ENCODE results near the gene KRT1. TPM values are rescaled to one million over a fixed set of nuclear protein-coding genes. Genes with fewer than 3 reads are reported as not detected.

Gene KRT1
- total RNA-seq, 3 donors from 2014 or later (not counting 1 experiment from before 2014, with no cell fraction given), result 0.27 to 1.8 TPM; not detected in 1

DNA sequence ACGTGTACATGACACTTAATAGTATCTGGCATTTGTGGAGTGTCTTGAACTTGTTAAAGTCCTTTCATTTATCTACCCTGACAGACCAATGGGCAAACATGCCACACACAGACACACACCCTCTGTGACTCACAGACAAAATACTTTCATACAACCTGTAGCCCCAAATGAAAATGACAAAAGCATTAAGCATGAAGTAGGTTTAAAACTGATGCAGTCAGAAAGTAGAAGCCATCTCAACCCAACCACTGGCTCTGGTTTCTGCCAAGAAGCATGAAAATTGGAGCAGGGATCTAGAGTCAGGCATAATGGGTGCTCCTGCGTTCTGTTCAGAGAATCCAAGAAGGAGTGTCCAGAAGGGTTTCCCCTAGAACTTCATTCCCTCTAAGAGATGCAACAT is 46.2 kb upstream of the KRT1 start:
- WGBS (ENCODE audit: insufficient coverage), result 58% methylated on average over 2 of the region's 2 CpGs
- Mint-ChIP-seq H3K27me3 (ENCODE audit: low read depth in 2 of 2) (peaks cover 20 to 25% of the 10 kb centered on the region in 2 donors), H3K4me1 (peaks cover 0 to 7% of the 10 kb centered on the region in 2 donors), H3K4me3 (no peak overlapping the region), H3K27ac (no peak overlapping the region), H3K9me3 (no peaks in the 10 kb centered on the region), H3K36me3 (no peaks in the 10 kb centered on the region)
- Histone ChIP-seq H3K4me3 (ENCODE audit: low read length) (no peak overlapping the region), H3K27ac (ENCODE audit: low read length) (no peak overlapping the region), H3K27me3 (ENCODE audit: control insufficient read depth, insufficient read depth, low read length) (no peaks in the 10 kb centered on the region), H3K4me1 (ENCODE audit: control insufficient read depth, insufficient read depth, low read length) (no peaks in the 10 kb centered on the region), H3K9me3 (ENCODE audit: control insufficient read depth, insufficient read depth, low read length) (no peaks in the 10 kb centered on the region), H3K36me3 (ENCODE audit: control insufficient read depth, insufficient read depth, low read length) (no peaks in the 10 kb centered on the region)
- TF ChIP-seq CTCF (IDR thresholded peaks at IDR 0.05), result no peak
- ATAC-seq (no peak), DNase-seq (no peak)
- intact Hi-C loops (cut with micrococcal nuclease), result no loop called here

DNA sequence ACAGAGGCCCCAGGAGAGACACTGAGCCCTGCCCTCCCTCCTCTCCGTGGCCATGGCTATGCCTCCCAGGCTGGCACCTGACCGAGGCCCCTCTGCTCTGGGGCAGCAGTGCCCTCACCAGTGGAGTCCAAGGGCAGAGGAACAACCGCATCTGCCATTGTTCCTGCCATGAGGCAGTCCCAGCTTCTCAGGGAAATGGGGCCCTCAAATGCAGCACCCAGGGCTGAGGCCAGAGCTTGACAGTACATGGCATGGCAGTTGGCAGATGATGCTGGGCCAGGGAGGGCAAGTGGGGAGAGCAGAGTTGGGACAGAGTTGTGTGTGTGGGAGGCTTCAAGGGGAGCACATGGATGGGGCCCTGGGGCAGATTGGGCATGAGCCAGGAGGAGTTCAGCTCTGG is 44.2 kb upstream of the KRT1 start:
- H3K4me1 Mint-ChIP-seq, result peaks cover 0 to 7% of the 10 kb centered on the region in 2 donors
- WGBS (ENCODE audit: insufficient coverage), result 84% methylated on average over 3 of the region's 3 CpGs
- peaks cover 12 to 14% of the 10 kb centered on the region in 2 donors for H3K27me3 Mint-ChIP-seq (ENCODE audit: low read depth in 2 of 2)
- no peak for ATAC-seq
- no peak for TF ChIP-seq CTCF (IDR thresholded peaks at IDR 0.05)
- no peaks in the 10 kb centered on the region for H3K36me3 Mint-ChIP-seq
- H3K4me3 Mint-ChIP-seq, result no peak overlapping the region
- Histone ChIP-seq H3K4me1 (ENCODE audit: control insufficient read depth, insufficient read depth, low read length) (no peaks in the 10 kb centered on the region), H3K27me3 (ENCODE audit: control insufficient read depth, insufficient read depth, low read length) (no peaks in the 10 kb centered on the region), H3K9me3 (ENCODE audit: control insufficient read depth, insufficient read depth, low read length) (no peaks in the 10 kb centered on the region), H3K4me3 (ENCODE audit: low read length) (no peak overlapping the region), H3K36me3 (ENCODE audit: control insufficient read depth, insufficient read depth, low read length) (no peaks in the 10 kb centered on the region), H3K27ac (ENCODE audit: low read length) (no peak overlapping the region)
- intact Hi-C loops (cut with micrococcal nuclease), result no loop called here
- no peaks in the 10 kb centered on the region for H3K9me3 Mint-ChIP-seq
- DNase-seq, result no peak
- H3K27ac Mint-ChIP-seq, result no peak overlapping the region

DNA sequence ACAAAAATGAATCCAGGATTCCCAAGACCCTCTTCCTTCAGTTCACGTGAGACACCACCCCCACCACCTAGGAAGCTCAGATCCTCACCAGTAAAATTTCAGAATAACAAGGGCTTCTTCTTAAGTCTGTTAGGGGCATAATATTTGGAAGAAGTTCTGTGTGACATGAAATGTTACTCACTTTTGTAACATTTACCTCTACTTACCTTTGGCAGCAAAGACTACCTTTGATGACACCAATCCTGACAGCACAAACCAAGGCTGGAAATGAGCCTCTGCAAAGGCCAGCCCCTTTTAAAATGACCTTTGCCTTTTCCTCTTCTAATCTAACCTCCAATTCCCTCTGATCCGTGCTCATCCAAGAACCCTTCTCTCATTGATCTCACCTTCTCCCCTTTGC is 42.5 kb upstream of the KRT1 start:
- no peak for ATAC-seq
- no peaks in the 10 kb centered on the region for H3K36me3 Mint-ChIP-seq
- no peak overlapping the region for H3K4me3 Mint-ChIP-seq
- TF ChIP-seq CTCF (IDR thresholded peaks at IDR 0.05), result no peak
- intact Hi-C loops (cut with micrococcal nuclease), result no loop called here
- H3K27me3 Mint-ChIP-seq (ENCODE audit: low read depth in 2 of 2), result peaks cover 12% of the 10 kb centered on the region in 2 donors
- Histone ChIP-seq H3K4me3 (ENCODE audit: low read length) (no peak overlapping the region), H3K27me3 (ENCODE audit: control insufficient read depth, insufficient read depth, low read length) (no peaks in the 10 kb centered on the region), H3K27ac (ENCODE audit: low read length) (no peak overlapping the region), H3K4me1 (ENCODE audit: control insufficient read depth, insufficient read depth, low read length) (no peaks in the 10 kb centered on the region), H3K36me3 (ENCODE audit: control insufficient read depth, insufficient read depth, low read length) (no peaks in the 10 kb centered on the region), H3K9me3 (ENCODE audit: control insufficient read depth, insufficient read depth, low read length) (no peaks in the 10 kb centered on the region)
- WGBS (ENCODE audit: insufficient coverage), result 73% methylated on average over 2 of the region's 2 CpGs
- peaks cover 0 to 7% of the 10 kb centered on the region in 2 donors for H3K4me1 Mint-ChIP-seq
- DNase-seq, result no peak
- no peaks in the 10 kb centered on the region for H3K9me3 Mint-ChIP-seq
- H3K27ac Mint-ChIP-seq, result no peak overlapping the region

DNA sequence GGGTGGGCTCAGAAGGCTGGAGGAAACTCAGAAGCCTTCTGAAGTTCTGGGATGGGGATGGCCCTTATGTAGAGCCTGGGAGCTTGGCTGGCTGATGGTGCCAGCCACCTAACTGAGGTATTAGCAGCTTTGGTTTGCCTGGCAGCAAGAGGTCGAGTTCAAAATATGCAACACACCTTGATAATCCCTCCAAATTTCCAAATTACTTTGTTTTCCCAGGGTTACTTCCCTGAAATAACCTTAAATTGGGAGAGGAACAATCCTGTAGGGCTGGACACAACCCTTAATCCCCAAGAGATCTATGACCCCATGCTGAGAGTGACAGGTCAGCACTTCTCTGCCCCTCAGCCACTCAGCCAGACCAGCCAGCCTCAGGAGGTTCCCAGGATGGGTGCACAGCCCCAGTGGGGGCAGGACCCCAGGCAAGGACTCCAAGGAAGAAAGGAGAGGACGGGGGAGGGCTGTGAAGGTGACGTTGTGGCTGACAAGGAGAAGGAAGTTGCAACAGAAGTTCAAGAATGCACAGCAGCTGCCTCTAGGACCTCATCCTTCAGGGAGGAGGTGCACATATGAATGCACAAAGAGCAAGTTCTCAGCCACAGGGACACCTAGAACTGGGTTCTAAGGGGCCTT is 41.7 kb upstream of the KRT1 start:
- Mint-ChIP-seq H3K36me3 (no peaks in the 10 kb centered on the region), H3K27me3 (ENCODE audit: low read depth in 2 of 2) (peaks cover 7% of the 10 kb centered on the region in 2 donors), H3K9me3 (no peaks in the 10 kb centered on the region), H3K4me1 (peaks cover 0 to 7% of the 10 kb centered on the region in 2 donors), H3K27ac (no peak overlapping the region), H3K4me3 (no peak overlapping the region)
- no peaks in the 10 kb centered on the region for H3K4me1 ChIP-seq (ENCODE audit: control insufficient read depth, insufficient read depth, low read length)
- 33% methylated on average over 3 of the region's 3 CpGs for WGBS (ENCODE audit: insufficient coverage)
- intact Hi-C loops (cut with micrococcal nuclease), result no loop called here
- no peaks in the 10 kb centered on the region for H3K9me3 ChIP-seq (ENCODE audit: control insufficient read depth, insufficient read depth, low read length)
- ATAC-seq (no peak), DNase-seq (no peak)
- H3K4me3 ChIP-seq (ENCODE audit: low read length), result no peak overlapping the region
- H3K36me3 ChIP-seq (ENCODE audit: control insufficient read depth, insufficient read depth, low read length), result no peaks in the 10 kb centered on the region
- H3K27ac ChIP-seq (ENCODE audit: low read length), result no peak overlapping the region
- no peaks in the 10 kb centered on the region for H3K27me3 ChIP-seq (ENCODE audit: control insufficient read depth, insufficient read depth, low read length)
- no peak for TF ChIP-seq CTCF (IDR thresholded peaks at IDR 0.05)
